ENCODE data around the gene UTS2B. TPM values are rescaled to one million over a fixed set of nuclear protein-coding genes. Genes with fewer than 3 reads are reported as not detected.

The UTS2B gene
- total RNA-seq, 3 donors from 2014 or later, result 0.15 TPM; not detected in 2

- no peaks in the 10 kb centered on the region for H3K27me3 ChIP-seq
- intact Hi-C loops (cut with DNase I; ENCODE audit: low total_unique reads), result no loop called here
- TF ChIP-seq CTCF (IDR thresholded peaks at IDR 0.05) (no peak), POLR2A (IDR thresholded peaks at IDR 0.05) (no peak), POLR2AphosphoS5 (IDR thresholded peaks at IDR 0.05) (no peak)
- no peaks in the 10 kb centered on the region for H3K36me3 ChIP-seq
- no peaks in the 10 kb centered on the region for H3K9me3 ChIP-seq
- no peak overlapping the region for H3K4me3 ChIP-seq
- no peak overlapping the region for H3K27ac ChIP-seq
- H3K4me1 ChIP-seq, result no peaks in the 10 kb centered on the region
- DNase-seq (ENCODE audit: low spot score in 2 of 2), result no peak
Measured at GRCh38 chr3:191227541-191227940, 102.8 kb downstream of the UTS2B start.

- intact Hi-C loops (cut with DNase I; ENCODE audit: low total_unique reads), result no loop called here
- Histone ChIP-seq H3K9me3 (no peaks in the 10 kb centered on the region), H3K27ac (no peak overlapping the region), H3K4me1 (no peaks in the 10 kb centered on the region), H3K27me3 (no peaks in the 10 kb centered on the region), H3K36me3 (no peaks in the 10 kb centered on the region), H3K4me3 (no peak overlapping the region)
- TF ChIP-seq POLR2AphosphoS5 (IDR thresholded peaks at IDR 0.05) (no peak), POLR2A (IDR thresholded peaks at IDR 0.05) (no peak), CTCF (IDR thresholded peaks at IDR 0.05) (no peak)
- no peak for DNase-seq (ENCODE audit: low spot score in 2 of 2)
Measured at GRCh38 chr3:191221638-191222037, 108.7 kb downstream of the UTS2B start.

GRCh38 chr3:191220908-191221307, 109.4 kb downstream of the UTS2B start:
- Histone ChIP-seq H3K9me3 (no peaks in the 10 kb centered on the region), H3K4me3 (no peak overlapping the region), H3K4me1 (no peaks in the 10 kb centered on the region), H3K27me3 (no peaks in the 10 kb centered on the region), H3K36me3 (no peaks in the 10 kb centered on the region), H3K27ac (no peak overlapping the region)
- DNase-seq (ENCODE audit: low spot score in 2 of 2), result no peak
- intact Hi-C loops (cut with DNase I; ENCODE audit: low total_unique reads), result no loop called here
- TF ChIP-seq POLR2A (IDR thresholded peaks at IDR 0.05) (no peak), POLR2AphosphoS5 (IDR thresholded peaks at IDR 0.05) (no peak), CTCF (IDR thresholded peaks at IDR 0.05) (no peak)

- H3K36me3 ChIP-seq, result no peaks in the 10 kb centered on the region
- H3K4me1 ChIP-seq, result no peaks in the 10 kb centered on the region
- DNase-seq (ENCODE audit: low spot score in 2 of 2), result no peak
- no peak overlapping the region for H3K4me3 ChIP-seq
- no peaks in the 10 kb centered on the region for H3K9me3 ChIP-seq
- TF ChIP-seq POLR2AphosphoS5 (IDR thresholded peaks at IDR 0.05) (no peak), POLR2A (IDR thresholded peaks at IDR 0.05) (no peak), CTCF (IDR thresholded peaks at IDR 0.05) (no peak)
- no peak overlapping the region for H3K27ac ChIP-seq
- H3K27me3 ChIP-seq, result no peaks in the 10 kb centered on the region
- intact Hi-C loops (cut with DNase I; ENCODE audit: low total_unique reads), result no loop called here
Measured at GRCh38 chr3:191217301-191217700, 113.0 kb downstream of the UTS2B start.

Other genes starting within 250 kb of the UTS2B start
- 1 to 10 TPM in 1 of 3 donors, not detected in 2; 2.5 TPM for gene OSTN, start 131.3 kb downstream of the UTS2B start, total RNA-seq
- 100 to 1,000 TPM in 1 of 3 donors, 10 to 100 TPM in 2; 86.9 to 101 (median 93.4) TPM for gene CCDC50, start 1.1 kb downstream of the UTS2B start, total RNA-seq
- gene PYDC2, start 130.6 kb upstream of the UTS2B start, total RNA-seq, result not detected